Measurements from ENCODE around the gene RNASE11. TPM values are rescaled to one million over a fixed set of nuclear protein-coding genes. Genes with fewer than 3 reads are reported as not detected.

The RNASE11 gene
- total RNA-seq, 2 donors from 2014 or later, result not detected

- H3K4me1 ChIP-seq, result peaks cover 0 to 41% of the 10 kb centered on the region in 2 donors
- no peak for DNase-seq (ENCODE audit: low spot score)
- no peaks in the 10 kb centered on the region for H3K36me3 ChIP-seq
- no peak overlapping the region for H3K27ac ChIP-seq
- peak overlapping the region; percentile 27 to 37 for H3K4me3 ChIP-seq
- TF ChIP-seq CTCF (IDR thresholded peaks at IDR 0.05), result no peak
- no peaks in the 10 kb centered on the region for H3K27me3 ChIP-seq
- peaks cover 0 to 5% of the 10 kb centered on the region in 2 donors for H3K9me3 ChIP-seq
Measured at GRCh38 chr14:20630340-20631022, 42.7 kb upstream of the RNASE11 start.

GRCh38 chr14:20628063-20628854, 40.5 kb upstream of the RNASE11 start:
- H3K9me3 ChIP-seq, result no peaks in the 10 kb centered on the region
- DNase-seq (ENCODE audit: low spot score), result no peak
- TF ChIP-seq CTCF (IDR thresholded peaks at IDR 0.05), result no peak
- H3K36me3 ChIP-seq, result no peaks in the 10 kb centered on the region
- no peaks in the 10 kb centered on the region for H3K27me3 ChIP-seq
- no peak overlapping the region for H3K4me3 ChIP-seq
- peaks cover 0 to 57% of the 10 kb centered on the region in 2 donors for H3K4me1 ChIP-seq
- H3K27ac ChIP-seq, result no peak overlapping the region

- H3K4me1 ChIP-seq, result peaks cover 0 to 58% of the 10 kb centered on the region in 2 donors
- H3K4me3 ChIP-seq, result no peak overlapping the region
- H3K9me3 ChIP-seq, result no peaks in the 10 kb centered on the region
- H3K27ac ChIP-seq, result no peak overlapping the region
- H3K27me3 ChIP-seq, result no peaks in the 10 kb centered on the region
- TF ChIP-seq CTCF (IDR thresholded peaks at IDR 0.05), result no peak
- no peak for DNase-seq (ENCODE audit: low spot score)
- no peaks in the 10 kb centered on the region for H3K36me3 ChIP-seq
Measured at GRCh38 chr14:20627346-20628027, 39.7 kb upstream of the RNASE11 start.

- no peak for DNase-seq (ENCODE audit: low spot score)
- H3K27me3 ChIP-seq, result no peaks in the 10 kb centered on the region
- H3K4me1 ChIP-seq, result peaks cover 0 to 46% of the 10 kb centered on the region in 2 donors
- no peaks in the 10 kb centered on the region for H3K9me3 ChIP-seq
- H3K27ac ChIP-seq, result no peak overlapping the region
- no peak for TF ChIP-seq CTCF (IDR thresholded peaks at IDR 0.05)
- peak overlapping the region in 1 of 2 donors; percentile 18 for H3K4me3 ChIP-seq
- no peaks in the 10 kb centered on the region for H3K36me3 ChIP-seq
Measured at GRCh38 chr14:20626274-20626673, 38.5 kb upstream of the RNASE11 start.

- H3K9me3 ChIP-seq, result no peaks in the 10 kb centered on the region
- no peaks in the 10 kb centered on the region for H3K27me3 ChIP-seq
- H3K4me3 ChIP-seq, result peak overlapping the region in 1 of 2 donors; percentile 31
- H3K27ac ChIP-seq, result no peak overlapping the region
- DNase-seq (ENCODE audit: low spot score), result peak; percentile 73
- H3K4me1 ChIP-seq, result peaks cover 0 to 35% of the 10 kb centered on the region in 2 donors
- H3K36me3 ChIP-seq, result no peaks in the 10 kb centered on the region
- TF ChIP-seq CTCF (IDR thresholded peaks at IDR 0.05), result no peak
Measured at GRCh38 chr14:20624495-20625070, 36.8 kb upstream of the RNASE11 start.

All from right atrium auricular region (tissue), 2 donors.